Measurements from ENCODE around the gene UBE2I.
A peak's percentile ranks its signal among the peaks of the same experiment; 100 is the strongest.
"Not testable (repeated sequence)": the region's sequence is repeated elsewhere in the genome, so short reads cannot be mapped to it uniquely, and the experiment has no call there.

The UBE2I gene

DNA sequence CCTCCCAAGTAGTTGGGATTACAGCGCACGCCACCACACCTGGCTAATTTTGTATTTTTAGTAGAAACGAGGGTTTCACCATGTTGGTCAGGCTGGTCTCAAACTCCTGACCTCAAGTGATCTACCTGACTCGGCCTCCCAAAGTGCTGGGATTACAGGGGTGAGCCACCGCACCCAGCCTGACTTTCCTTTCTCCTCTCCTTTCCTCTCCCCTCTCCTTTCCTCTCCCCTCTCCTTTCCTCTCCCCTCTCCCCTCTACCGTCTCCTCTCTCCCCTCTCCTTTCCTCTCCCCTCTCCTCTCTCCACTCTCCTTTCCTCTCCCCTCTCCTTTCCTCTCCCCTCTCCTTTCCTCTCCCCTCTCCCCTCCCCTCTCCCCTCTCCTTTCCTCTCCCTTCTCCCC is 17.2 kb upstream of the UBE2I start:
- DNase-seq (ENCODE audit: low read depth in 2 of 3, low spot score in 2 of 3): not testable (repeated sequence)

DNA sequence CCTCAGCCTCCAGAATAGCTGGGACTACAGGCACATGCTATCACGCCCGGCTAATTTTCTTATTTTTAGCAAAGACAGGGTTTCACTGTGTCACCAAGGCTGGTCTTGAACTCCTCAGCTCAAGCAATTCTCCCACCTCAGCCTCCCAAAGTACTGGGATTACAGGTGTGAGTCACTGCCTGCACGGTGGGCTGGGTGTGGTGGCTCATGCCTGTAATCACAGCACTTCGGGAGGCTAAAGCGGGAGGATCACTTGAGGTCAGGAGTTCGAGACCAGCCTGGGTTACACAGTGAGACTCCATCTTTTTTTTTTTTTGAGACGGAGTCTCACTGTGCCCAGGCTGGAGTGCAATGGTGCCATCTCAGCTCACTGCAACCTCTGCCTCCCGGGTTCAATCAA is 16.6 kb upstream of the UBE2I start:
- DNase-seq (ENCODE audit: low read depth in 2 of 3, low spot score in 2 of 3): not testable (repeated sequence)

DNA sequence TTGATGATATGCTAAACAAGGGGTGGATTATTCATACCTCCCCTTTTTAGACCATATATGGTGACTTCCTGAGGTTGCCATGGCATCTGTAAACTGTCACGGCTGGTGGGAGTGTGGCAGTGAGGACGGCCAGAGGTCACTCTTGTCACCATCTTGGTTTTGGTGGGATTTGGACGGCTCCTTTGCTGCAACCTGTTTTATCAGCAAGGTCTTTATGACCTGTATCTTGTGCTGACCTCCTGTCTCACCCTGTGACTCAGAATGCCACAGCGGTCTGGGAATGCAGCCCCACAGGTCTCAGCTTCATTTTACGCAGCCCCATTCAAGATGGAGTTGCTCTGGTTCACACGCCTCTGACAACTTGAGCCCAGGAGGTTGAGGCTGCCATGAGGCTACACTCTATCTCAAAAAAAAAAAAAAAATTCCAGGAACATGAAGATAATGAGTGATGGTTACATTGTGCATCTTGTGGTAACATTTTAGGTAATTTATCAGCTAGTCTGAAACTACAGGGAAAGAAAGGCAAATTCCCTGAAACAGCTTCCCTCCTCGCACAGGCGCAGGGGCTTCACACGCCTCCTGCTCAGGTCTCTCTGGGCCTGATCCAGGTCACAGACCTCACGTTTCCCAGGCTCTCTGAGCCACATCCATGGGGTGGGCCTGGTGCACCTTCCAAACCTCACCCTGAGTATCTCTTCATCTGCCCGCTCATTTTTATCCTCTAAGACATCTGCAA is 15.3 kb upstream of the UBE2I start:
- DNase-seq (ENCODE audit: low read depth in 2 of 3, low spot score in 2 of 3): no peak

DNA sequence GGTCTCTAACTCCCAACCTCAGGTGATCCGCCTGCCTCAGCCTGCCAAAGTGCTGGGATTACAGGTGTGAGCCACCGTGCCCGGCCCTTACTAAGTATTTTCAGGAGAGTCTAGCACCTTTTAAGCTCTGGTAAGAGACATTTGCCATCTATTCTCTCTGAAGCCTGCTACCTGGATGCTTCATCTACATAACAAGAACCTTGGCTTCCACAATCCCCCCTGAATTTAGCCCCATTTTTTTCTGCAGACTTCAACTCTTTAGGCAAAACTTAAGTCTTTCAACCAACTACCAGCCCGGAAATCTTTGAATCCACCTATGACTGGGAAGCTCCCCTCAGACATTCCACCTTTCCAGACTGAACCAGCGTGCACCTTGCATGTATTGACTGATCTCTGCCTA is 14.0 kb upstream of the UBE2I start:
- no peak for DNase-seq (ENCODE audit: low read depth in 2 of 3, low spot score in 2 of 3)

DNA sequence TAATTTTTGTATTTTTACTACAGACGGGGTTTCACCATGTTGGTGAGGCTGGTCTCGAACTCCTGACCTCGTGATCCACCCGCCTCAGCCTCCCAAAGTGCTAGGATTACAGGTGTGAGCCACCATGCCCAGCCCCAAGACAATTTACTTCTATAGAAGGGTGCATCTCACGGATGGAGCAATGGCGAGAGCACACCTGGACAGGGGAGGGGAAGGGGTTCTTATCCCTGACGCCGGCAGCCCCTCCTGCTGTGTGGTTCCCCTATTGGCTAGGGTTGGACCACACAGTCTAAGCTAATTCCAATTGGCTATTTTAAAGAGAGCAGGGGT is 12.8 kb upstream of the UBE2I start:
- not testable (repeated sequence) for DNase-seq (ENCODE audit: low read depth in 2 of 3, low spot score in 2 of 3)

DNA sequence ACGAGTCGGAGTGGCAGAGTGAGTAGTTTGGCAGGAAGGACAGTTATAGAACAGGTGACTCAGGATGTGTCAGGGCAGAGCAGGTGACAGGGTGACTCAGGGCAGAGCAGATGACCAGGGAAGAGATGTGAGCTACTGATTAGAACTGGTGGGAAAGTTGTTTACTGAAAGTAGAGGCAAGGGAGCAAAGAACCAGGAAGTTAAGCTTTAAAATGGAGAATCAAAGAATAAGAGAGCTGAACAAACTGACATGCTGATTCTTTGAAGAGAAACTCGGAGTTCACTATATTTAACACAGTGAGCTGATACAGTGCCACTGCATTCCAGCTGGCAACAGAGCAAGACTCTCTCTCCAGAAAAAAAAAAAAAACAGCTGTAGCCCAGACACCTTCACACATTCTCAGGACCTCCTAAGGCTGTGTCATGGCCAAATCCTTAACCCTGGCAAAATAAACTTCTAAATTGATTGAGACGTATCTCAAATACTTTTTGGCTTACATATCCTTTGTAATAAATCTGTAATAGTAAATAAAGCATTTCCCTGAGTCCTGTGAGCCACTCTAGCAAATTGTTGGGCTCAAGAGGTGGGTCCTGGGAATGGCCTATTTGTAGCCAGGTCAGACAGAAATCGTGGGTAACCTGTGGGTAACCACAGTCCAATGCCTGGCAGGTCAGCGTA is 12.3 kb upstream of the UBE2I start:
- DNase-seq (ENCODE audit: low read depth in 2 of 3, low spot score in 2 of 3): no peak

DNA sequence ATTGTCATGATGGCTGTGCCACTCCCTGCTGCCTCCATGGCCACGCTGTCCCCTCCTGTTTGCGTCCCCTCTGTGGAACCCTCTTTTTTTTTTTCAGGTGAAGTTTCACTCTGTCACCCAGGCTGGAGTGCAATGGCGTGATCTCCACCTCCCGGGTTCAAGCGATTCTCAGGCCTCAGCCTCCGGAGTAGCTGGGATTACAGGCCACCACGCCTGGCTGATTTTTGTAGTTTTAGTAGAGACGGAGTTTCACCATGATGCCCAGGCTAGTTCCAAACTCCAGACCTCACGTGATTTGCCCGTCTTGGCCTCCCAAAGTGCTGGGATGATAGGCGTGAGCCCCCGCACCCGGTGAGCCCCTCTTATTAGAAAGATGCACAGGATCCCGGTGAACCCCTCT is 11.0 kb upstream of the UBE2I start:
- DNase-seq (ENCODE audit: low read depth in 2 of 3, low spot score in 2 of 3): no peak

DNA sequence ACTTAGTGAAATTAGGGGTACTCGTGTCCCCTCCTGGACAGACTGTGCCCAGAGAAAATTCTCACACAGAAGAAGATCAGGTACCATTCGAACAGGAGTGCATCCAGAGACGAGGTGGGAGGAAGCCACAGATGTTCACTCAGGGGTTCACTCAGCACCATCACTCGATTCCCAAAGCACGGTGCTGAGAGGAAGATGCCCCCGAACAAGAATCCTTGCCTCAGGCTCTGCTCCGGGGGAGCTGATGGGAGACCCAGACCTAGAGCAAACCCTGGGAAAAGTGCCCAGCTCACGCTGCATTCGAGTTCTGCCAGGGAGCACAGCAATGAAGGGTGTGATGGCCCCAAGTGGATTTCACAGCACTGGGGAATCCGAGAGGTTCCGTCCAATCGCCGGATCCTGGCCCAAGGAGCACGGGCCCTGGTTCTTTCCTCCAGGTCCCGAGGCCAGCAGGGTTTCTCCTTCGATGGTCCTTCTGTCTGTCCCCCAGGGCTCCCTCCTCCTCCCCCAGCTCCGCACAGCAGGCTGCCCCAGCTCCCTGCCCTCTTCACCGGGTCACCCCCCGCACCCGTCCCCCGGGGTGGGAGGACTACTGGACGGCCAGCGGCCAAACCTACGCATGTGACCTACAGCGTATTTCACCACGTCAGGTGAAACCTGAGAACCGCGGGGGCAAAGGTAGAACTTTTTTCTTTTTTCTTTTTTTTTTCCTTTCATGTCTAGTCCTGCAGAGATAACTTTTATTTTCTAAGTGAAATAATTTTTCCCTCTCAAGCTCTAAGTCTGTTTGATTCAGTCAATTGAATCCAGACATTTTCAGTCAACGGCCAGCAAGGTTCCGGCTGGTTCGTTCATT is 10.2 kb upstream of the UBE2I start:
- no peak for DNase-seq (ENCODE audit: low read depth in 2 of 3, low spot score in 2 of 3)

DNA sequence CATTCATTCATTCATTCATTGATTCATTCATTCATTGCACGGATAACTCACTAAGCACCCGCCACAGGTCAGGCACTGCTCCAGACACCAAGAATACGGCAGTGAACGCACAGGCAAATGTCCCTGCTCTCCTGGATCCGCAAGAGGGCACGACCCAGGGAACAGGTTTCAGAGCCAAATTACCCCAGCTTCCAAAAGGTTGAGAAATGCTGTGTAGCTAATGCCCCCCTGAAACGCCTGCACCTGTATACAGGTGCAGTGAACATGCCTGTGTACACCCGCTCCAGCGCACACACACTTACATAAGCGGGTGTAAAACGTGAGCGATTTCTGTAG is 9.6 kb upstream of the UBE2I start:
- no peak for DNase-seq (ENCODE audit: low read depth in 2 of 3, low spot score in 2 of 3)

DNA sequence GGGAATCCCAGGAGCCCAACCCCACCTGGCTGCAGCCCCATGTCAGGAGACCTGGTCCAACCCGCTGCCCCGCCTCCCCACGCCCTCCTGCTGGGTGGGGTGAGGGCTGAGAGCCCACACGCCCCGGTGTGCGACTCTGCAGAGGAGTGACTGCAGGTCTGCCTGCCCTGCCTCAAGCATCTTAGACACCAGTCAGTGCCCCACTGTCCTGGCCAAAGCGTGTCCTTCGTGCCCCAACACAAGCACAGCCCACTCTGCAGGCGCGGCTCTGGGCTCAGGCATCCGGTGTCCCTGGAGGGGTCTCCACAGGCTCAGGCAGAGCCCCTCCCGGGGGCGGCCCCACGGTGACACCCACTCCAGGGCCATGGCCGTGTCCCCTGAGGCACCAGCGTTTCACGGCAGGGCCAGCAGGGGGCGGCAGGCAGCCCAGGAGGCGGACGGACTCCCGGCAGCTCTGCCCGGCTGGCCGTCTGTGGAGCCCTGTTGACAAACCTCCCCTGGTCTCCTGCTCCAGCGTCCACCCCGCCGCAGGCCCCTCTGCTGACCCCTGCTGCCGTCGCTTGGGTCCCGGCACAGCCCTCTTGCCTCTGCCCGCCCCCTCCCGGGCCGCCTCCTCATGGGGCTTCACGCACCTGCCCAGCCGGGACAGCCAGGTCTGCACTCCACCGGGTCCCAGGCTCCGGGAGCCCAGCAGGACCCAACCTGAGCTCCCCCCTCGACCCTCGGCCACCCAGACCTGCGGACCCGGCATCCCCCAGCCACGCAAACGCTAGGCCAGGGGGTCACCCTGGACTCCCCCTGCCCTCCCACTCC is 8.6 kb upstream of the UBE2I start:
- peak; percentile 44 to 70 (median 54) for DNase-seq (ENCODE audit: low read depth in 2 of 3, low spot score in 2 of 3)

DNA sequence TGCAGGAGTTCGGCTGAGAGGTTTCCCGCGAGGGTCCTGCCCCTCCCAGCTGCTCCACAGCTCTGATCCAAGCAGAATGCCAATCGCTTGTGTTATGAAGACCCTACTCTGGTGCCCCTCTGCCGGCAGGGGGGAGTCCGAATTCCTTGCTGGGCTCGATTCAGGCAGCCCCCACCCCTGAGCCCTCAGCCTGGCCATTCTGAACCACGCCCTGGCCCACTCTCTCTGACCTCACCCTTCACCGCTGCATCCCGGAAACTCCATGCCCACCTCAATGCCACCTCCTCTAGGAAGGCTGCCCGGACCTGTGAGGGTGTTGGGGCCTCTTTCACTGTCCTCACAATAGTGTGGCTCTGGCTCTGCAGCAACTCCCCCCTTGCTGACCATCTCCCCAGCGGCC is 7.9 kb upstream of the UBE2I start:
- no peak for DNase-seq (ENCODE audit: low read depth in 2 of 3, low spot score in 2 of 3)

DNA sequence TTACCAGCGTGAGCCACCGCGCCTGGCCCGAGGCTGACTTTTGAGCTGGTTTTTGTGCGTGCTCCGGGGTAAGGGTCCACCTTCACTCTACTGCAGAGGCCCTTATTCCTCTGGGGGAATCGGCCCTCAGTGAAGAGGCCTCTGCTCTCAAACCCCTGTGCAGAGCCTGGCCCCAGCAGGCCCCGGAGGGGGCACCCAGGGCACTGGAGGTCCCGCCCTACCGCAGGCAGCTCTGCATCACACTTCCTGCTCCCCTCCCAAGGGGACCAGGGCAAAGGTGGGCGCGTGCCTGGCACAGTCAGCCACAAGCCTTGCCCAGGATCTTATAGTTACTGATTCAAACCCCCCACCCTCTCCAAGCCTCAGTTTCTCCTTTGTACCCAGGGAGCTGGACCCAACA is 3.6 kb upstream of the UBE2I start:
- DNase-seq (ENCODE audit: low read depth in 2 of 3, low spot score in 2 of 3): no peak

DNA sequence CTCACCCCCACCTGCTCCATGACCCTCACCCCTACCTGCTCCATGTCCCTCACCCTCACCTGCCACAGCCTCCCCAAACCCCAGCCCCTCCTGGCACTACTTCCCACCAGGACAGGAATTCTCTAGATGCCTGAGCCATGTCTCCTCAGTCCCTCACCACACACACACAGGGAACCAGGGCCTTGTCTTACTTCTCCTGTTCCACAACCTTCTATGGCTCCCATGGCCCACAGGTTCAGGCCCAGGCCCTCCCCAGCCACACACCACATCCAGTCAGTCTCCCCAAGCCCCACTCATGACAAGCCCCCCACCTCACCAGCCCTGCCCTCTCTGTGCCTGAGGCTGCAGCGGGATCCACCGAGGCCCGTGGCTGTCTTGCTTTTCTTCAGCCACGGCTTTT is 3.1 kb upstream of the UBE2I start:
- DNase-seq (ENCODE audit: low read depth in 2 of 3, low spot score in 2 of 3): no peak

DNA sequence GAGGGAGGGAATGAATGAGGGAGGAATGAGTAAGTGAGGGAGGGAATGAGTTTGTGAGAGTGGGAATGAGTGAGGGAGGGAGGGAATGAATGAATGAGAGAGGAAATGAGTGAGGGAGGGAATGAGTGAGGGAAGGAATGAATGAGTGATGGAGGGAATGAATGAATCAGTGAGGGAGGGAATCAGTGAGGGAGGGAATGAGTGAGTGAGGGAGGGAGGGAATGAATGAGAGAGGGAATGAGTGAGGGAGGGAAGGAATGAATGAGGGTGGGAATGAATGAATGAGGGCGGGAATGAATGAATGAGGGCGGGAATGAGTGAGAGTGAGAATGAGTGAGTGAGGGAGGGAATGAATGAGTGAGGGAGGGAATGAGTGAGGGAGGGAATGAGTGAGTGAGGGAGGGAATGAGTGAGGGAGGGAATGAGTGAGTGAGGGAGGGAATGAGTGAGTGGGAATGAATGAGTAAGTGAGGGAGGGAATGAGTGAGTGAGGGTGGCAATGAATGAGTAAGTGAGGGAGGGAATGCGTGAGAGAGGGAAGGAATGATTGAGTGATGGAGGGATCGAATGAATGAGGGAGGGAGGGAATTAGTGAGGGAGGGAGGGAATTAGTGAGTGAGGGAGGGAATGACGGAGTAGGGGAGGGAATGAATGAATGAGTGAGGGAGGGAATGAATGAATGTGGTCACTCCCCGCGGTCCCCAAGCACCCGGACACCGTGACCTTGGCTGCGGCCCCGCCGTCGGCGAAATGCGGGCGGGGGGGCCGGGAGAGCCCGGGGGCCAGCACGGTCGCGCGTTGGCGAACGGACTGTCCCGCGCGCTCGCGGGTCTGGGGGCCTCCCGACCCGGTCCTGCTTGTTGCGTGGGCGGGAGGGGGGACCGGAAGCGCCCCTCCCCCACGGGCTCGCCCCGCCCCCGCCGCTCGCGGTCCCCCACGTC is 1.1 kb upstream of the UBE2I start:
- no peak for DNase-seq (ENCODE audit: low read depth in 2 of 3, low spot score in 2 of 3)

DNA sequence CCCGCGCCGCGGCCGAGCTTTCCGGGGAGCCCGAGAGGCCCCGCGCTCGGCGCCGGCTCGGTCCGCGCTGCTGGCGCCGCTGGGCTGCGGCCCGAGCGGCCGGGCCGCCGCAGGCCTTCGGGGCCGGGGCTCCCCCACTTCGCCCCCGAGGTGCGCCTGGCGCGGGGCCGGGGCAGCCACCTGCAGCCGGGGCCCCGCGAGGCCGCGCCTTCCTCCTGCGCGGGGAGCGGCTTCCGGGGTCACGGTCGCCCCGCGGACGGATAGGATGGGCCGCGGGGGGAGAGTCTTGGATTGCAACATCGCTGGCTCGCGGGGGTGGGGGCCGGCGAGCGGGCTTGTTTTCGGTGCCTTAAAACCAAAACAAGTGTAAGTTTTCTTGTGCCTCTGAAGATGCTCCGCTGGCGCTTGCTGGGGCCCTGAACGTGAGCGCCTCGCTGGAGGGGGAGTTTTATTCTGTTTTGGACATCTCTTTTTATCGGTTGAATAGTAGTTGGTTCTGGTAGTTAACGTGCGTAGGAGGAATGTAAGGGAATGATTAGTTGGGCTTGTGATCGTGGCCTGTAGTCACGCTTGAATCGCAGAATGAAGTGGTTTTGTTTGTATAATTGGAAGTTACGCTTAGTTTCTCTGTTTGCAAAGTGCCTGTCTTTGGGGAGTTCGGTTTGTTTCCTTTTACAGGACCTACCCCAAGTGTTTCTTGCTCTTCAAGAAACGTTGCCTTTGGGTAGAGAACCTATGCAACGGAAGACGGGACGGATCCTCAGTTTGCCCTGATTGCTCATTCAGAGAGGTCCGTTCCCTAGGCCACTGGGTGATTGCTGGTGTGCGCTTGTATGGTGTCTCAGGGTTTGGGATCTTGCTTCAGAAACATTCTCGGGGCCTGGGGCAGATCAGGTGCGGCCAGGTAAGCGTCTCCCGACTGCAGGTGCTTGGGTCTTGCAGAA is 724 bp downstream of the UBE2I start:
- DNase-seq (ENCODE audit: low read depth in 2 of 3, low spot score in 2 of 3): peak in 1 of 3 experiments; percentile 39

DNA sequence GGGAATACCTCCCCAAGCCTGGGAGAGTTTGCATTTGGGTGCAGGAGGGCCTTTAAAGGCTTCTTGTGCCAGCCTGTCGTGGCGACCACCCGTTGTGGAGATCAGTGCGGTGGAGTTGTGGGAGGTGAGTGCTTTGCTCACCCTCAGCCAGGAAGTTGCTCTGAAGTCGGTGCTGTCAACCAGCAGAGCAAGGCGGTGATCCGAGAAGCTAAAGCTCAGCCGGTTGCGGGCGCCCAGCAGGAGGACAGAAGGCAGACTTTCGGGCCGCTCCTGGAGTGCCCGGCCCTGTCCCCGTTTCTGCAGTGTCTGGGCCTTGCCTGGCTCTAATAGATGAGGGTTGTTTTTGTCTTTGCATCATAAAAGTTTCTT is 1.4 kb downstream of the UBE2I start:
- DNase-seq (ENCODE audit: low read depth in 2 of 3, low spot score in 2 of 3): no peak

DNA sequence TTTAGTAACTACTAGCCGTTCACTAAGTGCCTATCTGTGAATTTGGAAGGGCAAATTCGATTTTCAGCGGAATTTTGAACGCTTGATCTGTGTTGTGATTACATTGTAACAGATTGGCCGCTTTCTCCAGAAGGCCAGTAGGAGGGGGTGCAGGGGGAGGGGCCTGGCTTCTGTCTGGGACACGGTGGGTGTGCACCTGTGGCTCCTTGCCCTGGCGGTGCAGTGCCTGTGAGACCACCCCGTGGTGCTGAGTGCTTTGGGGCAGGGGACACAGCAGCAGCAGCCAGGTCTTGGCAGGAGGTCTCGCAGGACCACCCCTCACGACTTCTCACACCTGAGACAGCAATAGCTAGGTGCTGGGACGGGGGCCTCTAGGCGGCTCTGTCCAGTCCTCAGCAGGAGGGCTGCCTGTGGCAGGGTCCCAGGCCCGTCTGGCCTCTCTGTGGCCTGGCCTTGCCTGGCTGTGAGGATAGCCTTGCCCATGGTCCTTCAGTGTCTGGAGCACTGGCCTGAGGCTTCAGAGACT is 1.8 kb downstream of the UBE2I start:
- no peak for DNase-seq (ENCODE audit: low read depth in 2 of 3, low spot score in 2 of 3)

DNA sequence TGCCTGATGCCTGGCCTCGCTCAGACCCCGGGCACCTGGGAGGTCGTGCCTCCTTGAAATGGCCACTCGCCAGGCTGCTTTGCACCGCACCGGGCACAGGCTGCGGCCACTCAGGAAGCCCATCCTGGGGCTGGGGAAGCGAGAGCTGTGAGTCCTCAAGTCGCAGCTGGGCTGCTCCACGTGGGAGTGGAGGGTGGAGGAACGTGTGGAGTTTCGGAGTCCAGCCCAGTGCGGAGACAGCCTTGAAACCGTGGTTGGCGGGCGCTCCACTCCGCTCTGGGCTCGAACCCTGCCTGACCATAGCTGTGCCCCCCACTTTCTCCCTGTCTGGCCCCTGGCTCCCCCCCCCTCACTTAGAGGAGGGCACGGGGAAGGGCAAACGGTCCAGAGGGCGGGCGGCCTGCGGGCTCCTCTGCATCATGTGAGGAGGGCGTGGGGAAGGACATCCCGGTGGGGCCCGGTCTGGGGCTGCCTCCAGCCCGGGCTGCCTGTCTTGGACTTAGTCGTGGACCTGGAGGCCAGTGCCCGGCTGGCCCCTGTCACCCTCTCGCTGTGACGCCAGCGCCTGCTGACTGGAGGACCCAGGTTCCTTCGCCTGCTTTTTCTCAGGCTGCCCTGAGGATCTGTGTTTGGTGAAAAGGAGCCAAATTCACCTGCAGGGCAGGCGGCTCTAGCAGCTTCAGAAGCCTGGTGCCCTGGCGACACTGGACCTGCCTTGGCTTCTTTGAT is 2.5 kb downstream of the UBE2I start:
- no peak for DNase-seq (ENCODE audit: low read depth in 2 of 3, low spot score in 2 of 3)

DNA sequence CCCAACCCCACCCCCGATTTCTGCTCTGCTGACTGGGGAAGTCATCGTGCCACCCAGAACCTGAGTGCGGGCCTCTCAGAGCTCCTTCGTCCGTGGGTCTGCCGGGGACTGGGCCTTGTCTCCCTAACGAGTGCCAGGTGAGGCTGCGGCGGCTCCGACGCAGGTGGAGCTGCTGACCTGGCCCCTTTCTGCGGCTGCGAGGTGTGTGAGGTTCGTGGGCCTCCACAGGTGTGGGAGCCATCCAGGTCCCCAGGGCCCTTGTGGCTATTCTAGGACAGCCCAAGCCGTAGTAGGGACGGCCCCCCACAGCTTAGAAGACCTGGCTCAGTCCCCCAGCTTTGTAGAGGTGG is 3.0 kb downstream of the UBE2I start:
- no peak for DNase-seq (ENCODE audit: low read depth in 2 of 3, low spot score in 2 of 3)

Measured in activated CD8-positive, alpha-beta memory T cell treated with anti-CD3 and anti-CD28 coated beads for 48 hours (primary cell).